ENCODE results near the gene TNFAIP8L2. TPM values are rescaled to one million over a fixed set of nuclear protein-coding genes. Genes with fewer than 3 reads are reported as not detected.
"Not testable (repeated sequence)": the region's sequence is repeated elsewhere in the genome, so short reads cannot be mapped to it uniquely, and the experiment has no call there.

Gene TNFAIP8L2
- total and polyA plus RNA-seq, 8 donors: 0.16 to 3.8 (median 1.3) TPM

- Histone ChIP-seq H3K4me1 (no peaks in the 10 kb centered on the region), H3K4me3 (no peak overlapping the region), H3K27ac (no peak overlapping the region), H3K9me3 (no peaks in the 10 kb centered on the region), H3K27me3 (no peaks in the 10 kb centered on the region), H3K36me3 (peaks cover 0 to 43% (median 18%) of the 10 kb centered on the region in 3 donors)
- TF ChIP-seq CTCF (IDR thresholded peaks at IDR 0.05): no peak
- FAIRE-seq (no peak), DNase-seq (no peak), ATAC-seq (no peak)
- intact Hi-C loops (cut with DNase I): no loop called here
- WGBS, 2 donors: 92 to 94% methylated on average over 17 of the region's 17 CpGs
Measured at GRCh38 chr1:151176514-151177045, 20.1 kb downstream of the TNFAIP8L2 start.

- WGBS, 2 donors: 86 to 89% methylated on average over 10 of the region's 10 CpGs
Measured at GRCh38 chr1:151184211-151184610, 27.8 kb downstream of the TNFAIP8L2 start.

GRCh38 chr1:151187205-151187604 lies 30.8 kb downstream of the TNFAIP8L2 start:
- intact Hi-C loops (cut with DNase I): no loop called here
- 72 to 84% methylated on average over 1 of the region's 1 CpG for WGBS, 2 donors
- H3K27me3 ChIP-seq: no peaks in the 10 kb centered on the region
- ATAC-seq: peak in 2 of 4 donors; percentile 38 to 43
- H3K27ac ChIP-seq: no peak overlapping the region
- H3K9me3 ChIP-seq: no peaks in the 10 kb centered on the region
- no peak for TF ChIP-seq CTCF (IDR thresholded peaks at IDR 0.05)
- no peak overlapping the region for H3K4me3 ChIP-seq
- peaks cover 0 to 13% (median 11%) of the 10 kb centered on the region in 3 donors for H3K4me1 ChIP-seq
- DNase-seq: no peak
- no peak for FAIRE-seq
- peaks cover 5 to 33% (median 22%) of the 10 kb centered on the region in 3 donors for H3K36me3 ChIP-seq

More at GRCh38 chr1:151184211-151184610, 27.8 kb downstream of the TNFAIP8L2 start:
- intact Hi-C loops (cut with DNase I): no loop called here
- no peak for DNase-seq
- H3K36me3 ChIP-seq: peaks cover 5 to 61% (median 31%) of the 10 kb centered on the region in 3 donors
- H3K27me3 ChIP-seq: no peaks in the 10 kb centered on the region
- H3K27ac ChIP-seq: no peak overlapping the region
- no peaks in the 10 kb centered on the region for H3K9me3 ChIP-seq
- TF ChIP-seq CTCF (IDR thresholded peaks at IDR 0.05): no peak
- no peak for ATAC-seq
- peaks cover 0 to 12% (median 9%) of the 10 kb centered on the region in 3 donors for H3K4me1 ChIP-seq
- FAIRE-seq: no peak
- no peak overlapping the region for H3K4me3 ChIP-seq

- H3K27me3 ChIP-seq; DNase-seq; intact Hi-C loops (cut with DNase I); H3K9me3 ChIP-seq; FAIRE-seq; ATAC-seq; H3K27ac ChIP-seq: not testable (repeated sequence)
- H3K36me3 ChIP-seq: peaks cover 5 to 19% (median 13%) of the 10 kb centered on the region in 3 donors
- whole genome bisulfite sequencing, 2 donors: 38 to 41% methylated on average over 8 of the region's 8 CpGs
- H3K4me3 ChIP-seq: peak overlapping the region in 2 of 4 donors; percentile 49 to 82
- peaks cover 0 to 13% (median 11%) of the 10 kb centered on the region in 3 donors for H3K4me1 ChIP-seq
Measured at GRCh38 chr1:151188667-151189066, 32.2 kb downstream of the TNFAIP8L2 start.

- H3K4me1 ChIP-seq: peaks cover 0 to 13% (median 11%) of the 10 kb centered on the region in 3 donors
- H3K27me3 ChIP-seq: no peaks in the 10 kb centered on the region
- peak within 1 kb of the TSS; percentile 49 to 89 (median 78) for H3K4me3 ChIP-seq
- H3K36me3 ChIP-seq: peaks cover 5 to 8% (median 7%) of the 10 kb centered on the region in 3 donors
- TF ChIP-seq CTCF (IDR thresholded peaks at IDR 0.05): no peak
- DNase-seq: peak; percentile 77 to 91 (median 82)
- H3K27ac ChIP-seq: peak within 1 kb of the TSS in 3 of 4 donors; percentile 16 to 70 (median 59)
- intact Hi-C loops (cut with DNase I): no loop called here
- H3K9me3 ChIP-seq: no peaks in the 10 kb centered on the region
- FAIRE-seq: no peak
- 0 to 1% methylated on average over 42 of the region's 42 CpGs for WGBS, 2 donors
- ATAC-seq: peak; percentile 98 to 99 (median 98)
Measured at GRCh38 chr1:151189637-151190445, 33.4 kb downstream of the TNFAIP8L2 start, which contains the start of gene VPS72. Gene VPS72, minus strand, starts transcription at chr1:151190197. Its CDS starts 76 bp downstream, at chr1:151190121.

All from pancreas (tissue), 10 donors.